IPS-15b (cell line): ENCODE results near the gene LRP1B.

Experiments used
- H3K27me3 ChIP-seq: one replicate; pipeline ENCODE4 v1.6.1; 2013; ENCODE audit warnings: low read length; ENCODE audit not compliant: control insufficient read depth, insufficient read depth
- H3K36me3 ChIP-seq: one replicate; pipeline ENCODE4 v1.6.1; 2013; ENCODE audit warnings: low read length; ENCODE audit not compliant: control insufficient read depth, insufficient read depth
- H3K4me1 ChIP-seq: one replicate; pipeline ENCODE4 v1.6.1; 2013; ENCODE audit warnings: mild to moderate bottlenecking, low read length; ENCODE audit not compliant: control insufficient read depth, insufficient read depth
- H3K4me3 ChIP-seq: one replicate; pipeline ENCODE4 v1.5.1; 2013; ENCODE audit warnings: low read depth, low read length
- H3K9ac ChIP-seq: one replicate; pipeline ENCODE4 v1.6.1; 2013; ENCODE audit warnings: low read depth, mild to moderate bottlenecking, low read length
- H3K9me3 ChIP-seq: one replicate; pipeline ENCODE4 v1.6.1; 2013; ENCODE audit warnings: mild to moderate bottlenecking, low read length; ENCODE audit not compliant: control insufficient read depth, insufficient read depth

The LRP1B gene

GRCh38 chr2:141701618-141702017 is 429.2 kb downstream of the LRP1B start:
- Histone ChIP-seq H3K4me3 (no peak overlapping the region), H3K27me3 (no peaks in the 10 kb centered on the region), H3K4me1 (peaks cover 2% of the 10 kb centered on the region), H3K9ac (no peak overlapping the region), H3K9me3 (no peaks in the 10 kb centered on the region), H3K36me3 (no peaks in the 10 kb centered on the region)

GRCh38 chr2:141699573-141699972 is 431.2 kb downstream of the LRP1B start:
- Histone ChIP-seq H3K9me3 (no peaks in the 10 kb centered on the region), H3K4me3 (no peak overlapping the region), H3K9ac (no peak overlapping the region), H3K4me1 (no peaks in the 10 kb centered on the region), H3K36me3 (no peaks in the 10 kb centered on the region), H3K27me3 (no peaks in the 10 kb centered on the region)

- Histone ChIP-seq H3K27me3 (no peaks in the 10 kb centered on the region), H3K9ac (no peak overlapping the region), H3K4me1 (no peaks in the 10 kb centered on the region), H3K9me3 (no peaks in the 10 kb centered on the region), H3K4me3 (no peak overlapping the region), H3K36me3 (no peaks in the 10 kb centered on the region)
These were observed 432.3 kb downstream of the LRP1B start for GRCh38 chr2:141698500-141698899.

DNA sequence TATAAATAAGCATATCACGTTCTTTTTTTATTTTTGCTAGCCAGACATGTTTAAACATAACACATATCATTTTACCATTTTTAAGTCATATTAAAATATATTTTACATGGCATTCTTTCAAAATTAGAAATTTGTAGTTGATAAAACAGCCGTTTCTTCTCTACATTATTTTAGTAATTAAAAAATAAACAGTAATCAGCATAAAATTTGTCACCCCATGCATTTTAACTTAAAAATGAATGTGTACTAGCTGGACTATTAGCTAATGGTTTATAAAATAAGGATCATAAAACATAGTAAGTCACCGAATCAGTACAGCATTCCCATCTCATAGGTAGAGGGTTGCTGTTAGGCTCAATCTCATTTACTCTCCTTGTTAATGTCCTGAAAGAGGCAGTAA is 433.8 kb downstream of the LRP1B start:
- H3K4me1 ChIP-seq: no peaks in the 10 kb centered on the region
- no peak overlapping the region for H3K4me3 ChIP-seq
- H3K27me3 ChIP-seq: no peaks in the 10 kb centered on the region
- no peak overlapping the region for H3K9ac ChIP-seq
- H3K36me3 ChIP-seq: no peaks in the 10 kb centered on the region
- no peaks in the 10 kb centered on the region for H3K9me3 ChIP-seq

DNA sequence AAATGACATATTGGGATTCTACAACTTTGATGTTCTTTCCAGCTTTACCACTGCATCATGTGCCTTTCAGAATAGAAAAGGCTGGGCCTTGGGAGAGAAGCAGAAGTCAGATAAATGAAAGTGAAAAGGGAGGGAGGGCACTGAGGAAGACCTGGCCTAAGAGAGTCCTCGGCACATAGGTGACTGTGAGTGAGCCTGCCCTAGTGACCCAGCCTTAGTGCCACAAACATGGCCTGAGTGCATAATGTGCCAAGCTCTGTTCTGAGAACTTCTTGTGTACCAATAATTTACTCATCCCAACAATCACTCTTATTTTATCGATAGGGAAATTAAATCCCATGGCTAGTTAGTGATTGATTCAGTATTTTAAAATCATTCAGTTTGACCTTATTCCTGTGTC is 436.6 kb downstream of the LRP1B start:
- H3K9me3 ChIP-seq: no peaks in the 10 kb centered on the region
- no peaks in the 10 kb centered on the region for H3K27me3 ChIP-seq
- H3K36me3 ChIP-seq: no peaks in the 10 kb centered on the region
- no peaks in the 10 kb centered on the region for H3K4me1 ChIP-seq
- no peak overlapping the region for H3K4me3 ChIP-seq
- H3K9ac ChIP-seq: no peak overlapping the region

GRCh38 chr2:141692829-141693228 is 438.0 kb downstream of the LRP1B start:
- no peaks in the 10 kb centered on the region for H3K36me3 ChIP-seq
- H3K4me3 ChIP-seq: no peak overlapping the region
- H3K4me1 ChIP-seq: no peaks in the 10 kb centered on the region
- H3K9ac ChIP-seq: no peak overlapping the region
- no peaks in the 10 kb centered on the region for H3K27me3 ChIP-seq
- H3K9me3 ChIP-seq: no peaks in the 10 kb centered on the region

GRCh38 chr2:141676139-141676538 is 454.7 kb downstream of the LRP1B start:
- no peaks in the 10 kb centered on the region for H3K4me1 ChIP-seq
- no peaks in the 10 kb centered on the region for H3K9me3 ChIP-seq
- no peaks in the 10 kb centered on the region for H3K36me3 ChIP-seq
- H3K4me3 ChIP-seq: no peak overlapping the region
- no peak overlapping the region for H3K9ac ChIP-seq
- H3K27me3 ChIP-seq: no peaks in the 10 kb centered on the region

DNA sequence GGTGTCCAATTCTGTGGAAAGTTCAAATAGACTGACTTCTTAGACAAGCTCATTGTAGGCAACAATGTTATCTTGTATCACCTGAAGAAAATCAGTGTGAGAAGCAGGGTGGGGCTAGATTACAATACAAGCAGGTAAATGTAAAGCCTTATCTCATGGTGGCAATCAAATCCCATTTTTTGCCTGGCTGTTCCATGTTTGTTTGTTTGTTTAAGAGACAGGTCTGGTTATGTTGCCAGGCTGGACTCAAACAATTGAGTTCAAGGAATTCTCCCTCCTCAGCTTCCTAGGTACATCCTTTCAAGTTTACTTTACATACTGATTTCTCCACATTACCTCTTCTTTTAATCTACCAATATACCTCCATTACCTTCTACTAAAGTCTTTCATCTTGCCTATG is 464.6 kb downstream of the LRP1B start:
- Histone ChIP-seq H3K9ac (no peak overlapping the region), H3K9me3 (no peaks in the 10 kb centered on the region), H3K4me3 (no peak overlapping the region), H3K36me3 (no peaks in the 10 kb centered on the region), H3K27me3 (no peaks in the 10 kb centered on the region), H3K4me1 (peaks cover 3% of the 10 kb centered on the region)

GRCh38 chr2:141660232-141660631 is 470.6 kb downstream of the LRP1B start:
- H3K9ac ChIP-seq: no peak overlapping the region
- no peaks in the 10 kb centered on the region for H3K27me3 ChIP-seq
- no peaks in the 10 kb centered on the region for H3K9me3 ChIP-seq
- no peaks in the 10 kb centered on the region for H3K36me3 ChIP-seq
- H3K4me3 ChIP-seq: no peak overlapping the region
- no peaks in the 10 kb centered on the region for H3K4me1 ChIP-seq

GRCh38 chr2:141654311-141654710 is 476.5 kb downstream of the LRP1B start:
- Histone ChIP-seq H3K36me3 (no peaks in the 10 kb centered on the region), H3K27me3 (no peaks in the 10 kb centered on the region), H3K9me3 (no peaks in the 10 kb centered on the region), H3K4me3 (no peak overlapping the region), H3K9ac (no peak overlapping the region), H3K4me1 (no peaks in the 10 kb centered on the region)

DNA sequence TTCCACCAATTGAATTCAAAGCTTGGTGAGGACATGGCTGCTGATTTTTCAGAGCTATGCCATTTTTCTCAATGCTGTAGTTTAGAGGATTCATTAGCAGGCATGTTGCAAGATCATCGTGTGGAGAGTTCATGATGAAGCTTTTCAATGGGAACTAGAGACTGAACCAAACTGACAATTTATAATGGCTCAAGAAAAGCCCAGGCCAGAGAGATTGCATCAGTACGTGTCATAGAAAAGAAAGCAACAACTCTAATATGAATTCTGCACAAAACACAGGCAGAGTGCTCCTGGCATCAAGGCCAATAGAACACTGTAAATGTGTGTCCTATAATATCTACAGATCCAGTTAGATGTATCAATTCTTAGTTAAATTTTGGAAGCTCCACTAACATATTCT is 477.6 kb downstream of the LRP1B start:
- H3K27me3 ChIP-seq: no peaks in the 10 kb centered on the region
- no peak overlapping the region for H3K4me3 ChIP-seq

GRCh38 chr2:141652308-141652707 is 478.5 kb downstream of the LRP1B start:
- Histone ChIP-seq H3K9ac (no peak overlapping the region), H3K4me1 (no peaks in the 10 kb centered on the region), H3K9me3 (no peaks in the 10 kb centered on the region), H3K27me3 (no peaks in the 10 kb centered on the region), H3K4me3 (no peak overlapping the region), H3K36me3 (no peaks in the 10 kb centered on the region)

More for the DNA sequence above, 477.6 kb downstream of the LRP1B start:
- H3K4me1 ChIP-seq: no peaks in the 10 kb centered on the region
- H3K36me3 ChIP-seq: no peaks in the 10 kb centered on the region
- no peak overlapping the region for H3K9ac ChIP-seq
- no peaks in the 10 kb centered on the region for H3K9me3 ChIP-seq

- Histone ChIP-seq H3K9ac (no peak overlapping the region), H3K4me1 (no peaks in the 10 kb centered on the region), H3K4me3 (no peak overlapping the region), H3K36me3 (no peaks in the 10 kb centered on the region), H3K27me3 (no peaks in the 10 kb centered on the region), H3K9me3 (no peaks in the 10 kb centered on the region)
These were observed 483.5 kb downstream of the LRP1B start for GRCh38 chr2:141647353-141647752.
